Right lobe of liver (tissue), 6 donors: ENCODE measurements around the gene RSBN1L. TPM values are rescaled to one million over a fixed set of nuclear protein-coding genes. Genes with fewer than 3 reads are reported as not detected.

Experiments used
- ATAC-seq, 4 donors: fragments of 200-7000 bp; cut with Tn5 transposase; one replicate each; pipeline ENCODE4 v1.9.1; 2020; ENCODE audit warnings: mild to moderate bottlenecking in 4 of 4, moderate library complexity in 4 of 4
- DNase-seq, 3 donors: peaks; one replicate each; pipeline ENCODE4 v3.0.0-alpha.2; 2020
- H3K27ac ChIP-seq, 3 donors: fragments of 200-600 bp; one replicate each; pipeline ENCODE4 v1.8.0; 2022
- H3K27me3 ChIP-seq, 2 donors: fragments of 200-600 bp; one replicate each; pipeline ENCODE4 v1.8.0; 2022
- H3K36me3 ChIP-seq, 4 donors: fragments of 200-600 bp; sonication (generic) in 1 of 4; one replicate each; pipeline versions ENCODE4 v1.5.1 to v1.8.0; 2017 to 2022; ENCODE audit warnings: control low read depth in 1 of 4
- H3K4me1 ChIP-seq, 4 donors: fragments of 200-600 bp; sonication (generic) in 1 of 4; one replicate each; pipeline versions ENCODE4 v1.5.1 to v1.8.0; 2017 to 2022; ENCODE audit warnings: control low read depth in 1 of 4
- H3K4me3 ChIP-seq, 3 donors: fragments of 200-600 bp; one replicate each; pipeline ENCODE4 v1.8.0; 2022
- H3K9me3 ChIP-seq, 4 donors: fragments of 200-600 bp; sonication (generic) in 1 of 4; one replicate each; pipeline versions ENCODE4 v1.5.1 to v1.8.0; 2017 to 2022; ENCODE audit warnings: control low read depth in 1 of 4
- CTCF ChIP-seq, 4 donors: fragments of 200-600 bp in 3 of 4; fragments of 450-650 bp in 1 of 4; IDR thresholded peaks; one replicate each; pipeline versions ENCODE4 v1.5.1 to v1.8.0; 2016 to 2022; ENCODE audit warnings: antibody characterized with exemption in 4 of 4, mild to moderate bottlenecking in 2 of 4
- POLR2A ChIP-seq: fragments of 450-650 bp; IDR thresholded peaks from one replicate; pipeline ENCODE4 v1.6.1; 2017; ENCODE audit warnings: antibody characterized with exemption, mild to moderate bottlenecking
- WGBS: methylation state at CpG from one replicate; pipeline ENCODE4 v1.1.6; 2018; ENCODE audit warnings: low coverage, low lambda C conversion rate; ENCODE audit not compliant: insufficient coverage; ENCODE audit errors: missing lambda C conversion rate; 5-methylcytosine and 5-hydroxymethylcytosine counted together
- intact Hi-C, 2 donors: fragments of 100-400 bp; cut with DNase I; formaldehyde crosslinking; loops; one replicate each; pipeline versions ENCODE4 v1.11.2 to v1.14.1; 2022
- total RNA-seq, 6 experiments: library from RNA; depleted of rRNA in 2 of 6; stranded (reverse); fragments of >200 nt in 2 of 6; fragmentation: NEBNext Ultra II Directional in 3 of 6; extraction: Animal tissue kit (Norgen Biotek cat#: 25700) in 3 of 6; gene quantifications; one replicate each; pipeline versions ENCODE4 v1.1.0 to v1.2.4, GENCODE V29; 2016 to 2023
- donor health status: DM: no; HTN: yes; CAD: no.
- donor health status: DM: no; HTN: no; CAD: no.
- donor health status: DM: no; HTN: no; CAD: no.
- donor health status: DM: no; HTN: yes; CAD: no.
- donor health status: DM: no; HTN: yes; CAD: no.

The RSBN1L gene
- total RNA-seq, 6 experiments from 2014 or later, result 8.2 to 10.4 (median 8.8) TPM

GRCh38 chr7:77812290-77812685, 116.0 kb downstream of the RSBN1L start:
- H3K27me3 ChIP-seq, result no peaks in the 10 kb centered on the region
- 100% methylated on average over 1 of the region's 1 CpG for WGBS
- no peak overlapping the region for H3K27ac ChIP-seq
- ATAC-seq, result no peak
- no peak for DNase-seq
- no peaks in the 10 kb centered on the region for H3K9me3 ChIP-seq
- no peaks in the 10 kb centered on the region for H3K36me3 ChIP-seq
- H3K4me1 ChIP-seq, result no peaks in the 10 kb centered on the region
- no peak overlapping the region for H3K4me3 ChIP-seq
- intact Hi-C loops, result no loop called here
- TF ChIP-seq CTCF (IDR thresholded peaks at IDR 0.05), result no peak
- no peak for TF ChIP-seq POLR2A

GRCh38 chr7:77813180-77813579, 116.9 kb downstream of the RSBN1L start:
- H3K4me3 ChIP-seq, result no peak overlapping the region
- H3K27ac ChIP-seq, result no peak overlapping the region
- TF ChIP-seq POLR2A, result no peak
- no peak for TF ChIP-seq CTCF (IDR thresholded peaks at IDR 0.05)
- no peak for ATAC-seq
- H3K36me3 ChIP-seq, result no peaks in the 10 kb centered on the region
- H3K4me1 ChIP-seq, result no peaks in the 10 kb centered on the region
- H3K9me3 ChIP-seq, result no peaks in the 10 kb centered on the region
- intact Hi-C loops, result no loop called here
- no peaks in the 10 kb centered on the region for H3K27me3 ChIP-seq
- no peak for DNase-seq
- 81% methylated on average over 2 of the region's 2 CpGs for WGBS

GRCh38 chr7:77819021-77819420, 122.8 kb downstream of the RSBN1L start:
- H3K9me3 ChIP-seq, result peaks cover 0 to 5% (median 2%) of the 10 kb centered on the region in 4 donors
- no peaks in the 10 kb centered on the region for H3K36me3 ChIP-seq
- no peak for ATAC-seq
- H3K27ac ChIP-seq, result no peak overlapping the region
- intact Hi-C loops, result no loop called here
- no peaks in the 10 kb centered on the region for H3K4me1 ChIP-seq
- no peaks in the 10 kb centered on the region for H3K27me3 ChIP-seq
- no peak overlapping the region for H3K4me3 ChIP-seq
- no peak for TF ChIP-seq POLR2A
- TF ChIP-seq CTCF (IDR thresholded peaks at IDR 0.05), result no peak
- DNase-seq, result no peak

GRCh38 chr7:77820967-77821366, 124.7 kb downstream of the RSBN1L start:
- WGBS, result 88% methylated on average over 2 of the region's 2 CpGs
- no peak overlapping the region for H3K4me3 ChIP-seq
- no peak for TF ChIP-seq CTCF (IDR thresholded peaks at IDR 0.05)
- no peak for TF ChIP-seq POLR2A
- H3K4me1 ChIP-seq, result no peaks in the 10 kb centered on the region
- H3K27ac ChIP-seq, result no peak overlapping the region
- no peaks in the 10 kb centered on the region for H3K27me3 ChIP-seq
- intact Hi-C loops, result no loop called here
- H3K9me3 ChIP-seq, result peaks cover 0 to 6% (median 2%) of the 10 kb centered on the region in 4 donors
- DNase-seq, result no peak
- no peak for ATAC-seq
- no peaks in the 10 kb centered on the region for H3K36me3 ChIP-seq

- H3K36me3 ChIP-seq, result no peaks in the 10 kb centered on the region
- no peak overlapping the region for H3K4me3 ChIP-seq
- H3K4me1 ChIP-seq, result no peaks in the 10 kb centered on the region
- no CpG with 5 or more reads among the region's 1 CpG for WGBS
- no peaks in the 10 kb centered on the region for H3K27me3 ChIP-seq
- intact Hi-C loops, result no loop called here
- no peak for ATAC-seq
- TF ChIP-seq POLR2A (no peak), CTCF (IDR thresholded peaks at IDR 0.05) (no peak)
- H3K27ac ChIP-seq, result no peak overlapping the region
- no peak for DNase-seq
- H3K9me3 ChIP-seq, result peaks cover 0 to 8% (median 2%) of the 10 kb centered on the region in 4 donors
Observed at GRCh38 chr7:77822269-77822668, 126.0 kb downstream of the RSBN1L start.
